NCI-H226 (cell line): Measurements from ENCODE around the gene ALDH9A1.

Experiments
- DNase-seq: peaks from one replicate; pipeline ENCODE4 v3.0.0-alpha.2; 2015

Gene ALDH9A1

DNA sequence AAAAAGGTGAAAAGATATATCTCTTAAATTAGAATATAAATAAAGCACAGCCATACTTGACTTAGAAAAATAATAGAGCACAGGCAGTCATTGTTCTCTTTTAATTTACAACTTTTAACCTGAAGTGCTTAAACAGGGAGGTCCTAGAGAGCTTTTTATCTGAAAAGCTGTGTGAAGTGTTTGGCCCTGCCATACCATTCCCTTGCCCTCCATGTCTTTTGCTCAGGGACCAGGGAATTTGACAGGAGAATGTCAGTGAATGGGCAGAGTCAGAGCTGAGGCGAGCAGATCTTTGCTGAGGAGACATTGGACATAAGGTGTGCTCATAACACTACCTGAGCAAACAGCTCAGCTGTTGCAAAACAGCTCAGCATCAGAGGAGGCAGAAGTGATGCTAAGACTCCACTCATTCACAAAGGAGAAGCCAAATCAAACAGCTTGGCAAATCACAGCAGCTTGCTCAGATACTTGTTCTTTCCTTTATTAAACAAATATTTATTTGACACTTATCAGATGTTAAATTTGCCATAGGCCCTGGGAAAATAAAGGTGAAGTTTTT, 82.2 kb downstream of the ALDH9A1 start:
- no peak for DNase-seq
